ENCODE measurements around the gene ABCG1.
A peak's percentile ranks its signal among the peaks of the same experiment; 100 is the strongest.

ABCG1 gene

GRCh38 chr21:42233067-42233961, 14.4 kb downstream of the ABCG1 start:
- peak; percentile 84 to 92 (median 87) for DNase-seq

- DNase-seq: no peak
Observed at GRCh38 chr21:42234041-42234440, 15.1 kb downstream of the ABCG1 start.

- peak; percentile 62 to 84 (median 72) for DNase-seq
Observed at GRCh38 chr21:42234464-42235241, 15.7 kb downstream of the ABCG1 start.

- DNase-seq: no peak
Observed at GRCh38 chr21:42235593-42235992, 16.7 kb downstream of the ABCG1 start.

- no peak for DNase-seq
Observed at GRCh38 chr21:42236014-42236413, 17.1 kb downstream of the ABCG1 start.

GRCh38 chr21:42236693-42237092, 17.8 kb downstream of the ABCG1 start:
- DNase-seq: no peak

GRCh38 chr21:42237161-42237560, 18.2 kb downstream of the ABCG1 start:
- no peak for DNase-seq

GRCh38 chr21:42237577-42237976, 18.6 kb downstream of the ABCG1 start:
- no peak for DNase-seq

- peak; percentile 81 to 94 (median 87) for DNase-seq
Observed at GRCh38 chr21:42238185-42238934, 19.4 kb downstream of the ABCG1 start.

- no peak for DNase-seq
Observed at GRCh38 chr21:42239556-42239955, 20.6 kb downstream of the ABCG1 start.

GRCh38 chr21:42239973-42240372, 21.0 kb downstream of the ABCG1 start:
- DNase-seq: no peak

- DNase-seq: no peak
Observed at GRCh38 chr21:42242611-42243010, 23.7 kb downstream of the ABCG1 start.

GRCh38 chr21:42243026-42243425, 24.1 kb downstream of the ABCG1 start:
- DNase-seq: no peak

GRCh38 chr21:42245331-42246193, 26.6 kb downstream of the ABCG1 start:
- DNase-seq: no peak

- DNase-seq: no peak
Observed at GRCh38 chr21:42247716-42248115, 28.8 kb downstream of the ABCG1 start.

- no peak for DNase-seq
Observed at GRCh38 chr21:42248241-42248640, 29.3 kb downstream of the ABCG1 start.

GRCh38 chr21:42248783-42249597, 30.1 kb downstream of the ABCG1 start:
- peak; percentile 77 to 90 (median 89) for DNase-seq

GRCh38 chr21:42250422-42251403, 31.8 kb downstream of the ABCG1 start:
- DNase-seq: peak; percentile 39 to 51 (median 48)

GRCh38 chr21:42251654-42252324, 32.8 kb downstream of the ABCG1 start:
- no peak for DNase-seq

GRCh38 chr21:42252325-42252654, 33.4 kb downstream of the ABCG1 start:
- no peak for DNase-seq

Data from suppressor macrophage treated with lipopolysaccharide for 1 hour (primary cell).